Activated naive CD4-positive, alpha-beta T cell treated with anti-CD3 and anti-CD28 coated beads, Interleukin-2, amount 10 ng/mL, durations not matched to agents 7 days and 5 days (primary cell): ENCODE results near the gene PROSER1.

Experiments
- CTCF ChIA-PET: fragments of 350-600 bp; sonication (Branson Sonifier 250); formaldehyde crosslinking; loops from one replicate; lab custom pipeline; 2021; ENCODE audit warnings: antibody characterized with exemption; lab: Charles Lee
- DNase-seq: peaks from one replicate; pipeline ENCODE4 v3.0.0-alpha.2; 2020
- H3K27ac Mint-ChIP-seq: one replicate; pipeline ENCODE4 v1.8.0; 2021; ENCODE audit warnings: mild to moderate bottlenecking, moderate library complexity, mixed read lengths
- H3K27me3 Mint-ChIP-seq: one replicate; pipeline ENCODE4 v1.8.0; 2021; ENCODE audit warnings: mild to moderate bottlenecking, mixed read lengths
- H3K36me3 Mint-ChIP-seq: one replicate; pipeline ENCODE4 v1.8.0; 2021; ENCODE audit warnings: mixed read lengths
- H3K4me1 Mint-ChIP-seq: one replicate; pipeline ENCODE4 v1.8.0; 2021; ENCODE audit warnings: mixed read lengths
- H3K4me3 Mint-ChIP-seq: one replicate; pipeline ENCODE4 v1.8.0; 2021; ENCODE audit warnings: mild to moderate bottlenecking, moderate library complexity, mixed read lengths
- H3K9me3 Mint-ChIP-seq: one replicate; pipeline ENCODE4 v1.8.0; 2021; ENCODE audit warnings: mixed read lengths

PROSER1 gene

DNA sequence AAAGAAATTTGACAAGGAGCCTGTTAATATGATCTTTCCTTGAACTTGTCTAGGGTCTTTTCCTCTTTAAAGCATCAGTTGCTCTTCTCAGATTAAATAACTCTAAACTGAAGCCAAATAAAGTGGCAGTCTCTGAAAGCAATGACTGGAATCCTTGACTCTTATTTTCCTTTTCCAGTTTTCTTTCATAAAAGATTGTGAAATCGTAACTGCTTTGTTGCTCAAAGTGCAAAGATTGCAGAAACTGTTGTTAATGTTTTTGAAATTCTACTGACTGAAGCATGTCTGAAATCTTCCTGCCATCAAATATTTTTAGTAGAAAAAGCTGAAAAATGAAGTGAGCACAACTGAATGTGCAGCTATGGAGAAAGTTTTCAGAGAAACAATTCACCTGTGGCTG is 2.3 kb upstream of the PROSER1 start:
- CTCF ChIA-PET = no interaction called here
- peaks cover 43% of the 10 kb centered on the region for H3K4me1 Mint-ChIP-seq

GRCh38 chr13:39039041-39039440 is 1.2 kb upstream of the PROSER1 start:
- no peak for DNase-seq
- peaks cover 13% of the 10 kb centered on the region for H3K36me3 Mint-ChIP-seq
- no peaks in the 10 kb centered on the region for H3K27me3 Mint-ChIP-seq
- CTCF ChIA-PET = interaction anchor here (2.2 kb wide), 1 partner anchor 8 kb away, joined by 6 read pairs; no protein-coding TSS in a partner anchor
- peak overlapping the region; percentile 97 for H3K27ac Mint-ChIP-seq
- H3K4me3 Mint-ChIP-seq = peak overlapping the region; percentile 96
- H3K4me1 Mint-ChIP-seq = peaks cover 55% of the 10 kb centered on the region
- no peaks in the 10 kb centered on the region for H3K9me3 Mint-ChIP-seq

More for the DNA sequence above, 2.3 kb upstream of the PROSER1 start:
- peaks cover 21% of the 10 kb centered on the region for H3K36me3 Mint-ChIP-seq
- no peaks in the 10 kb centered on the region for H3K9me3 Mint-ChIP-seq
- H3K4me3 Mint-ChIP-seq = peak overlapping the region; percentile 35
- no peak overlapping the region for H3K27ac Mint-ChIP-seq
- no peak for DNase-seq
- no peaks in the 10 kb centered on the region for H3K27me3 Mint-ChIP-seq

GRCh38 chr13:39038569-39039030 is 711 bp upstream of the PROSER1 start:
- peak overlapping the region; percentile 97 for H3K27ac Mint-ChIP-seq
- CTCF ChIA-PET = interaction anchor here (2.2 kb wide), 1 partner anchor 8 kb away, joined by 6 read pairs; no protein-coding TSS in a partner anchor
- peak overlapping the region; percentile 96 for H3K4me3 Mint-ChIP-seq
- H3K36me3 Mint-ChIP-seq = peaks cover 10% of the 10 kb centered on the region
- H3K4me1 Mint-ChIP-seq = peaks cover 59% of the 10 kb centered on the region
- H3K9me3 Mint-ChIP-seq = no peaks in the 10 kb centered on the region
- no peaks in the 10 kb centered on the region for H3K27me3 Mint-ChIP-seq
- peak; percentile 71 for DNase-seq

DNA sequence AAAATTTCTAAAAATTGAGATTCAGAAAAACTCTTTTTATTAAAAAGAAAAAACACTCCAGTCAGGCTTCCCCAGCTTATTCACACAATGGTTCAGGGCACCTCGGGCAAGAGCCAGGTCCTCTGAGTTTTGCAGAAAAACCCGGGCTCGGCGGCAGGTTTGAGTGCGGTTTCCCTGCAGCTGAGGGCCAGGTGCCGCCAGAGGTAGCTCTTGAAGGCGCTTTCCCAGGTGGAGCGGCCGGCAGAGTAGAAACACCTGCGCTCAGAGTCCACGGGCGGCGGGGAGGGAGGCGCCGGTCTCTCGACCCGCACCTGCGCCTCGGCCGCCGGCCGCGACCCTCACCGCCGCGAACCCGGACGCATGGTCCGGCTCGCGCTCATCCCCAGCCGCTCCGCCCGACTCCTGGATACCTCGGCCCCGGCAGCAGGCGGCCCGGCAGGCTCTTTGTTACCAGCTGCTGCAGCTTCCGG is 444 bp downstream of the PROSER1 start:
- Mint-ChIP-seq H3K4me3 (peak overlapping the region; percentile 96), H3K9me3 (no peaks in the 10 kb centered on the region), H3K36me3 (peaks cover 12% of the 10 kb centered on the region), H3K27me3 (no peaks in the 10 kb centered on the region), H3K27ac (peak overlapping the region; percentile 97), H3K4me1 (peaks cover 61% of the 10 kb centered on the region)
- CTCF ChIA-PET = interaction anchor here (1.2 to 2.2 kb wide), 3 partner anchors 10 to 19 kb away, joined by 3 to 6 read pairs (median 3); no protein-coding TSS in a partner anchor
- no peak for DNase-seq

DNA sequence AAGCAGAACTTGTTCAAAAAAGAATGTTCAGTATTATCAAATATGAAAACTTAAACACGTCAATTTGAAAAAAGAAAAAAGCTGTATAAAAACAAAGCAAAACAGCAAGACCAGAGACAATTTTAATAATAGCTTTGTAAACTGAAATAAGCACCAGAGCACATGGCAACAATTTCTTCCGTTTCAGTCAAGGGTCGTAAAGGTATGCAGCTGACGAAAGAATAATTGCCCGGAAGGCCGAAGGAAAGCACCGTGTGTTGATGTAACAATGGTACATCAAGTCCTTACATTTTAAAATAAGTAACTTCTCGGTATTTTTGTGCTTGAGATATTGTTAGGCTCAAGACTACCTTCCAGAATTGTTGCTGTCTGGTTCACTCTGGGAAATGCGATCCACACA is 1.7 kb downstream of the PROSER1 start:
- H3K4me1 Mint-ChIP-seq = peaks cover 65% of the 10 kb centered on the region
- DNase-seq = peak; percentile 37
- CTCF ChIA-PET = interaction anchor here (1.2 kb wide), 1 partner anchor 18 kb away, joined by 3 read pairs; no protein-coding TSS in a partner anchor
- H3K4me3 Mint-ChIP-seq = peak overlapping the region; percentile 96
- H3K27ac Mint-ChIP-seq = peak overlapping the region; percentile 86
- H3K36me3 Mint-ChIP-seq = peaks cover 18% of the 10 kb centered on the region
- no peaks in the 10 kb centered on the region for H3K27me3 Mint-ChIP-seq
- no peaks in the 10 kb centered on the region for H3K9me3 Mint-ChIP-seq

DNA sequence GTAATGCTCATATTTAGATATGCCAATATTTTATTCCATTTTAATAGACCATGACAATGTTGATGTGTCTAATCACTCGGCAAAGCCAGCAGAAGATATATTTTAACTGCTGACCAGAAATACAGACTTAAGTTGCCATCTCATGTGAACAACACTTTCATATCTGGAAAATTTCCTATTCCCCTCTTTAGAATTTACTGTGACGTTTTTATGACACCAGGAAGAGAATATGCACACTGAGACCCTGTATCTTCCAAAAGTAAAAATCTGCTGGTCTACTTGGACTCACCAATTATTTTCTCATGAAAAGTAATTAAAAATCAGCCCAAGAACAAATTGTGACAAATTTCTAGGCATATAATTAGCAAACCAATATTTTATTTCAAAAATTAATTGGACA is 2.1 kb downstream of the PROSER1 start:
- no peaks in the 10 kb centered on the region for H3K9me3 Mint-ChIP-seq
- H3K36me3 Mint-ChIP-seq = peaks cover 17% of the 10 kb centered on the region
- H3K27me3 Mint-ChIP-seq = no peaks in the 10 kb centered on the region
- no peak overlapping the region for H3K27ac Mint-ChIP-seq
- CTCF ChIA-PET = interaction anchor here (0.5 to 1.1 kb wide), 2 partner anchors 14 to 53 kb away, joined by 4 read pairs; no protein-coding TSS in a partner anchor
- H3K4me1 Mint-ChIP-seq = peaks cover 62% of the 10 kb centered on the region
- no peak for DNase-seq
- peak overlapping the region; percentile 96 for H3K4me3 Mint-ChIP-seq

- H3K4me1 Mint-ChIP-seq = peaks cover 56% of the 10 kb centered on the region
- peaks cover 12% of the 10 kb centered on the region for H3K36me3 Mint-ChIP-seq
- no peaks in the 10 kb centered on the region for H3K9me3 Mint-ChIP-seq
- H3K27ac Mint-ChIP-seq = no peak overlapping the region
- H3K27me3 Mint-ChIP-seq = no peaks in the 10 kb centered on the region
- peak overlapping the region; percentile 96 for H3K4me3 Mint-ChIP-seq
- DNase-seq = no peak
- CTCF ChIA-PET = interaction anchor here (0.5 to 1.1 kb wide), 2 partner anchors 13 to 53 kb away, joined by 4 read pairs; no protein-coding TSS in a partner anchor
These were observed 2.7 kb downstream of the PROSER1 start for GRCh38 chr13:39035204-39035603.

GRCh38 chr13:39034085-39034484 is 3.8 kb downstream of the PROSER1 start:
- Mint-ChIP-seq H3K27ac (no peak overlapping the region), H3K4me3 (no peak overlapping the region)
- CTCF ChIA-PET = no interaction called here

DNA sequence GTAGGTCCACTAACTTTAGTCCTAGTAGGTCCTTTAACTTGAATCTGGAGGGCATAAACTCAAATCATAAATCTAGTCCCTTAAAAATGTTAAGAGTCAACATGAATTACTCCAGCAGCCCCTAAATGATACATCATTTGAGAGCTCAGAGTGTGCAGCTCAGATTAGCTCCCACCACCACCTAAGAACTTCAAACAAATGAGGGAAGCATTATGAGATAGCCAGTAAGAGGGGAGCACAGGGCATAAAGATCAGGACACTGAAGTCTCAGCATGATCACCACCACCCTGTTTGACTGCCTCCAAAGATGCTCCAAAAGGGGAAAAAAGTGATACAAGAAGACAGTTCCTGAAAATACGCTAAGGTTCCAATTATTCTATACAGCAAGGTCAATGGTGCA is 5.7 kb downstream of the PROSER1 start:
- Mint-ChIP-seq H3K9me3 (no peaks in the 10 kb centered on the region), H3K36me3 (peaks cover 22% of the 10 kb centered on the region), H3K27ac (no peak overlapping the region), H3K4me1 (peaks cover 40% of the 10 kb centered on the region), H3K27me3 (no peaks in the 10 kb centered on the region), H3K4me3 (no peak overlapping the region)
- no peak for DNase-seq
- CTCF ChIA-PET = interaction anchor here (0.7 to 1.8 kb wide), 3 partner anchors 16 to 17 kb away, joined by 3 to 4 read pairs (median 3); no protein-coding TSS in a partner anchor

More at GRCh38 chr13:39034085-39034484, 3.8 kb downstream of the PROSER1 start:
- Mint-ChIP-seq H3K9me3 (no peaks in the 10 kb centered on the region), H3K4me1 (peaks cover 46% of the 10 kb centered on the region), H3K36me3 (peaks cover 13% of the 10 kb centered on the region), H3K27me3 (no peaks in the 10 kb centered on the region)
- DNase-seq = no peak

- Mint-ChIP-seq H3K27ac (no peak overlapping the region), H3K36me3 (peaks cover 51% of the 10 kb centered on the region), H3K4me3 (no peak overlapping the region), H3K9me3 (no peaks in the 10 kb centered on the region), H3K4me1 (no peaks in the 10 kb centered on the region), H3K27me3 (no peaks in the 10 kb centered on the region)
- CTCF ChIA-PET = interaction anchor here (1.2 to 1.5 kb wide), 2 partner anchors 8 to 12 kb away, joined by 3 to 5 read pairs; partner anchors contain the start of gene PROSER1
- DNase-seq = no peak
These were observed 12.5 kb downstream of the PROSER1 start for GRCh38 chr13:39025433-39025839.

- Mint-ChIP-seq H3K27me3 (no peaks in the 10 kb centered on the region), H3K9me3 (no peaks in the 10 kb centered on the region), H3K4me3 (no peak overlapping the region), H3K4me1 (no peaks in the 10 kb centered on the region), H3K27ac (no peak overlapping the region), H3K36me3 (peaks cover 52% of the 10 kb centered on the region)
- DNase-seq = no peak
- CTCF ChIA-PET = no interaction called here
These were observed 14.1 kb downstream of the PROSER1 start for GRCh38 chr13:39023761-39024160.

DNA sequence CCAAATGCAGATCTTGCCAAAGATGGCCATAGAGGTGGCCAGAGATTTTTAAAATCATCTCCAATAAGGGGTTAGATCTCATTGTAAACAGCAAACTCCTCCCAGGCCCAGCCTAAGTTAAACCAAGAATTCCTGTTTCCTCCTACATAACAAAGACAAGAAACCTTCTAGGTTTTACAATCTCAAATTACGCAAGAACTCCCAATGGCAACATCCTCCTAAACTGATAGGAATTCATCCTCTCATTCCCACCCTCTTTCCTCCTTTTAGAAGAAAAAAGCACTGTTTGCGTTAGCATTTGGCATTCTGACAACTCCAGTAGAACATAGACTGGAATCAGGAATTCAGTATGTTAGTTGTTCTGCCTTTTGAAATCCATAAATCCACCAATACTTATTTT is 14.6 kb downstream of the PROSER1 start:
- Mint-ChIP-seq H3K4me3 (no peak overlapping the region), H3K9me3 (no peaks in the 10 kb centered on the region), H3K27ac (no peak overlapping the region), H3K36me3 (peaks cover 54% of the 10 kb centered on the region), H3K27me3 (no peaks in the 10 kb centered on the region), H3K4me1 (peaks cover 3% of the 10 kb centered on the region)
- no peak for DNase-seq
- CTCF ChIA-PET = no interaction called here

- CTCF ChIA-PET = interaction anchor here (1.7 kb wide), 1 partner anchor 14 kb away, joined by 4 read pairs; no protein-coding TSS in a partner anchor
- no peaks in the 10 kb centered on the region for H3K27me3 Mint-ChIP-seq
- no peak overlapping the region for H3K27ac Mint-ChIP-seq
- no peak for DNase-seq
- no peak overlapping the region for H3K4me3 Mint-ChIP-seq
- H3K4me1 Mint-ChIP-seq = peaks cover 8% of the 10 kb centered on the region
- no peaks in the 10 kb centered on the region for H3K9me3 Mint-ChIP-seq
- H3K36me3 Mint-ChIP-seq = peaks cover 47% of the 10 kb centered on the region
These were observed 16.9 kb downstream of the PROSER1 start for GRCh38 chr13:39020853-39021462.

- Mint-ChIP-seq H3K4me1 (peaks cover 8% of the 10 kb centered on the region), H3K36me3 (peaks cover 54% of the 10 kb centered on the region), H3K9me3 (no peaks in the 10 kb centered on the region), H3K27me3 (no peaks in the 10 kb centered on the region), H3K4me3 (no peak overlapping the region), H3K27ac (no peak overlapping the region)
- peak; percentile 31 for DNase-seq
- CTCF ChIA-PET = interaction anchor here (0.7 to 1.7 kb wide), 3 partner anchors 9 to 242 kb away, joined by 3 to 5 read pairs (median 3); no protein-coding TSS in a partner anchor
These were observed 21.1 kb downstream of the PROSER1 start for GRCh38 chr13:39016787-39017186.
